Chondrocyte (in vitro differentiated cells): ENCODE data around the gene DPH7. TPM values are rescaled to one million over a fixed set of nuclear protein-coding genes. Genes with fewer than 3 reads are reported as not detected.
"Not testable (repeated sequence)": the region's sequence is repeated elsewhere in the genome, so short reads cannot be mapped to it uniquely, and the experiment has no call there.

Experiments used
- DNase-seq: peaks from one replicate; pipeline ENCODE4 v3.0.0; 2021; ENCODE audit warnings: mixed read lengths, low spot score
- H3K27ac Mint-ChIP-seq: one replicate; pipeline ENCODE4 v1.8.0; 2021; ENCODE audit warnings: mild to moderate bottlenecking, moderate library complexity, mixed read lengths; ENCODE audit not compliant: unreplicated experiment
- H3K27me3 Mint-ChIP-seq: 2 replicates; pipeline ENCODE4 v1.8.0; 2021; ENCODE audit warnings: low read depth, mixed read lengths
- H3K36me3 Mint-ChIP-seq: 2 replicates; pipeline ENCODE4 v1.8.0; 2021; ENCODE audit warnings: low read depth, mixed read lengths
- H3K4me1 Mint-ChIP-seq: 2 replicates; pipeline ENCODE4 v1.8.0; 2021; ENCODE audit warnings: low read depth, mild to moderate bottlenecking, mixed read lengths
- H3K4me3 Mint-ChIP-seq: one replicate; pipeline ENCODE4 v1.8.0; 2021; ENCODE audit warnings: mild to moderate bottlenecking, moderate library complexity, mixed read lengths; ENCODE audit not compliant: unreplicated experiment
- H3K9me3 Mint-ChIP-seq: 2 replicates; pipeline ENCODE4 v1.8.0; 2021; ENCODE audit warnings: low read depth, mixed read lengths
- total RNA-seq: library from RNA; stranded (reverse); gene quantifications from 3 replicates; pipeline ENCODE4 v1.2.1, GENCODE V29; 2021
- TF ChIP-seq, protein P1 (sequence below): fragments of 200-600 bp; sonication (generic); IDR thresholded peaks from 2 replicates; pipeline ENCODE4 v1.5.0; 2021; ENCODE audit warnings: antibody characterized with exemption, mild to moderate bottlenecking, moderate library complexity

DPH7 gene
- total RNA-seq, 1 donor from 2014 or later = 27.9 TPM

- no peak for DNase-seq
- H3K4me3 Mint-ChIP-seq = no peak overlapping the region
- H3K27me3 Mint-ChIP-seq = no peaks in the 10 kb centered on the region
Measured at GRCh38 chr9:137554349-137554748, 24.4 kb downstream of the DPH7 start.

DNA sequence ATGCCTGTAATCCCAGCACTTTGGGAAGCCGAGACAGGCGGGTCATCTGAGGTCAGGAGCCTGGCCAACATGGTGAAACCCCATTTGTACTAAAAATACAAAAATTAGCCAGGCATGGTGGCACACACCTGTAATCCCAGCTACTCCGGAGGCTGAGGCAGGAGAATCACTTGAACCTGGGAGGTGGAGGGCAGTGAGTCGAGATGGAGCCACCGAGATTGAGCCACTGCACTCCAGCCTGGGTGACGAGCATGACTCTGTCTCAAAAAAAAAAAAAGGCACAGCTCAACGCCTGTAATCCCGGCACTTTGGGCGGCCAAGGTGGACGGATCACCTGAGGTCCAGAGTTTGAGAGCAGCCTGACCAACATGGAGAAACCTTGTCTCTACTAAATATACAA lies 25.1 kb downstream of the DPH7 start:
- not testable (repeated sequence) for H3K4me3 Mint-ChIP-seq, H3K27me3 Mint-ChIP-seq, DNase-seq, H3K27ac Mint-ChIP-seq, H3K9me3 Mint-ChIP-seq
- H3K36me3 Mint-ChIP-seq = peaks cover 15% of the 10 kb centered on the region
- H3K4me1 Mint-ChIP-seq = peaks cover 18% of the 10 kb centered on the region

More at GRCh38 chr9:137554349-137554748, 24.4 kb downstream of the DPH7 start:
- Mint-ChIP-seq H3K36me3 (peaks cover 15% of the 10 kb centered on the region), H3K4me1 (peaks cover 18% of the 10 kb centered on the region), H3K27ac (peak overlapping the region; percentile 17), H3K9me3 (no peaks in the 10 kb centered on the region)
- TF ChIP-seq, protein P1, sequence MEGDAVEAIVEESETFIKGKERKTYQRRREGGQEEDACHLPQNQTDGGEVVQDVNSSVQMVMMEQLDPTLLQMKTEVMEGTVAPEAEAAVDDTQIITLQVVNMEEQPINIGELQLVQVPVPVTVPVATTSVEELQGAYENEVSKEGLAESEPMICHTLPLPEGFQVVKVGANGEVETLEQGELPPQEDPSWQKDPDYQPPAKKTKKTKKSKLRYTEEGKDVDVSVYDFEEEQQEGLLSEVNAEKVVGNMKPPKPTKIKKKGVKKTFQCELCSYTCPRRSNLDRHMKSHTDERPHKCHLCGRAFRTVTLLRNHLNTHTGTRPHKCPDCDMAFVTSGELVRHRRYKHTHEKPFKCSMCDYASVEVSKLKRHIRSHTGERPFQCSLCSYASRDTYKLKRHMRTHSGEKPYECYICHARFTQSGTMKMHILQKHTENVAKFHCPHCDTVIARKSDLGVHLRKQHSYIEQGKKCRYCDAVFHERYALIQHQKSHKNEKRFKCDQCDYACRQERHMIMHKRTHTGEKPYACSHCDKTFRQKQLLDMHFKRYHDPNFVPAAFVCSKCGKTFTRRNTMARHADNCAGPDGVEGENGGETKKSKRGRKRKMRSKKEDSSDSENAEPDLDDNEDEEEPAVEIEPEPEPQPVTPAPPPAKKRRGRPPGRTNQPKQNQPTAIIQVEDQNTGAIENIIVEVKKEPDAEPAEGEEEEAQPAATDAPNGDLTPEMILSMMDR = no peak

DNA sequence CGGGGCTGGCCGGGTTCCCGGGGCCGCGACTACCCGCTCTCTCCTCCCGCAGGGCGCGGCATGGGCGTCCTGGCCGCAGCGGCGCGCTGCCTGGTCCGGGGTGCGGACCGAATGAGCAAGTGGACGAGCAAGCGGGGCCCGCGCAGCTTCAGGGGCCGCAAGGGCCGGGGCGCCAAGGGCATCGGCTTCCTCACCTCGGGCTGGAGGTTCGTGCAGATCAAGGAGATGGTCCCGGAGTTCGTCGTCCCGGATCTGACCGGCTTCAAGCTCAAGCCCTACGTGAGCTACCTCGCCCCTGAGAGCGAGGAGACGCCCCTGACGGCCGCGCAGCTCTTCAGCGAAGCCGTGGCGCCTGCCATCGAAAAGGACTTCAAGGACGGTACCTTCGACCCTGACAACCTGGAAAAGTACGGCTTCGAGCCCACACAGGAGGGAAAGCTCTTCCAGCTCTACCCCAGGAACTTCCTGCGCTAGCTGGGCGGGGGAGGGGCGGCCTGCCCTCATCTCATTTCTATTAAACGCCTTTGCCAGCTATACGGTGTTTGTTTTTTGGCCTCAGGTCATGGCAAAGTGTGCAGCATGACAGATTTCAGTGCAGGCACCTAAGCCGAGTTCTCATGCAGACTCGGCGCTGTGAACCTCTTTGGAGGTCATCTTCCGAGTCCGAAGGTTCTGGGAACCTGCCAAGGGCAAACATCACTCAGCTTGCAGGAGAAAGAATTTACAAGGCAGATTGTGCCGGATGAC lies 26.5 kb downstream of the DPH7 start:
- peak overlapping the region; percentile 77 for H3K27ac Mint-ChIP-seq
- peaks cover 13% of the 10 kb centered on the region for H3K36me3 Mint-ChIP-seq
- H3K27me3 Mint-ChIP-seq = no peaks in the 10 kb centered on the region
- no peaks in the 10 kb centered on the region for H3K9me3 Mint-ChIP-seq
- TF ChIP-seq, protein P1 = no peak
- peak overlapping the region; percentile 81 for H3K4me3 Mint-ChIP-seq
- H3K4me1 Mint-ChIP-seq = peaks cover 18% of the 10 kb centered on the region
- no peak for DNase-seq

GRCh38 chr9:137551264-137552021 lies 27.3 kb downstream of the DPH7 start, which contains the start of gene MRPL41:
TSS of gene MRPL41 (plus strand) at chr9:137551879. CDS start at chr9:137552082, 203 bp downstream.
- Mint-ChIP-seq H3K4me1 (peaks cover 18% of the 10 kb centered on the region), H3K27me3 (no peaks in the 10 kb centered on the region), H3K9me3 (no peaks in the 10 kb centered on the region), H3K27ac (peak within 1 kb of the TSS; percentile 77), H3K4me3 (peak within 1 kb of the TSS; percentile 81), H3K36me3 (peaks cover 13% of the 10 kb centered on the region)
- DNase-seq = no peak
- TF ChIP-seq, protein P1 = peak; percentile 75

- not testable (repeated sequence) for H3K9me3 Mint-ChIP-seq, DNase-seq, H3K27me3 Mint-ChIP-seq, H3K27ac Mint-ChIP-seq
- H3K4me1 Mint-ChIP-seq = peaks cover 18% of the 10 kb centered on the region
- H3K4me3 Mint-ChIP-seq = peak overlapping the region; percentile 55
- peaks cover 10% of the 10 kb centered on the region for H3K36me3 Mint-ChIP-seq
Measured at GRCh38 chr9:137550958-137551263, 27.8 kb downstream of the DPH7 start.

DNA sequence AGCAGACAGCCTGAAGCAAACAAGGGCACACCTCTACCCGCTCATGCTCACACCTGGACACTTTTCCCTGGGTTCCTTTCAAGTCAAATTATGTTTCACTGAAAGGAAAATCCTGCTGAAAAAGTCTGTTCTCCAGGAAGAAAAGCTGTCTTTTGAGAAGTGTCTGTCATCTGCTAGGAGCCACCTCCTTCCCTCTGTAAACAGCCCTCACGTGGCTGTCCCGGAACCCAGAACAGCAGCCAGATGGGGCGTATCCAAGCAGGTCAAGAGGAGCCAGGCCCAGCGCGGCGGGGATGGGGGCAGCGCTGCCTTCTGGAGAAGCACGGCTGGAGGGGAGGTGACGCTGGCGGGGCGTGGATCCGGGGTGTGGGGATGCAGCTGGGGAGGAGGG lies 28.5 kb downstream of the DPH7 start, which contains the start of gene PNPLA7:
PNPLA7 (minus strand) TSS at position 172 of the 391 bp plus-strand sequence. CDS start 205 bp downstream, outside the sequence.
- H3K36me3 Mint-ChIP-seq = peaks cover 5% of the 10 kb centered on the region

More for the DNA sequence above, 28.5 kb downstream of the DPH7 start, which contains the start of gene PNPLA7:
- TF ChIP-seq, protein P1 = no peak
- no peaks in the 10 kb centered on the region for H3K27me3 Mint-ChIP-seq
- no peak for DNase-seq
- peaks cover 18% of the 10 kb centered on the region for H3K4me1 Mint-ChIP-seq
- H3K9me3 Mint-ChIP-seq = no peaks in the 10 kb centered on the region
- H3K4me3 Mint-ChIP-seq = peak within 1 kb of the TSS; percentile 70
- peak within 1 kb of the TSS; percentile 88 for H3K27ac Mint-ChIP-seq
